Sigmoid colon (tissue), 7 donors: ENCODE results near the gene PEX1. TPM values are rescaled to one million over a fixed set of nuclear protein-coding genes. Genes with fewer than 3 reads are reported as not detected.
A peak's percentile ranks its signal among the peaks of the same experiment; 100 is the strongest.

Experiments
- DNase-seq: peaks from one replicate; pipeline ENCODE4 v3.0.0-alpha.2; 2019
- H3K27ac ChIP-seq, 4 donors: fragments of 200-600 bp; sonication (generic); one replicate each; pipeline ENCODE4 v1.5.1; 2016 to 2019; ENCODE audit warnings: mild to moderate bottlenecking in 1 of 4
- H3K27me3 ChIP-seq, 3 donors: fragments of 200-600 bp; sonication (generic); one replicate each; pipeline ENCODE4 v1.5.1; 2019; ENCODE audit warnings: mild to moderate bottlenecking in 1 of 3
- H3K36me3 ChIP-seq, 4 donors: fragments of 200-600 bp; sonication (generic); one replicate each; pipeline ENCODE4 v1.5.1; 2016 to 2019
- H3K4me1 ChIP-seq, 4 donors: fragments of 200-600 bp; sonication (generic); one replicate each; pipeline ENCODE4 v1.5.1; 2017 to 2019
- H3K4me3 ChIP-seq, 4 donors: fragments of 200-600 bp; sonication (generic); one replicate each; pipeline ENCODE4 v1.5.1; 2017 to 2019; ENCODE audit warnings: mild to moderate bottlenecking in 2 of 4, moderate library complexity in 1 of 4
- H3K9me3 ChIP-seq, 4 donors: fragments of 200-600 bp in 3 of 4; sonication (generic) in 3 of 4; one replicate each; pipeline versions ENCODE4 v1.5.1 to v1.6.1; 2013 to 2019
- EP300 ChIP-seq, 4 donors: sonication (generic); formaldehyde crosslinking; IDR thresholded peaks; one replicate each; pipeline ENCODE4 v1.6.1; 2017; ENCODE audit warnings: antibody characterized with exemption in 4 of 4
- POLR2A ChIP-seq, 2 donors: fragments of 450-650 bp; IDR thresholded peaks; one replicate each; pipeline ENCODE4 v1.6.1; 2016; ENCODE audit warnings: antibody characterized with exemption in 2 of 2, mild to moderate bottlenecking in 2 of 2, moderate library complexity in 2 of 2
- POLR2AphosphoS5 ChIP-seq, 4 donors: sonication (generic); formaldehyde crosslinking; IDR thresholded peaks; one replicate each; pipeline ENCODE4 v1.6.1; 2017; ENCODE audit warnings: antibody characterized with exemption in 4 of 4
- WGBS, 2 donors: extraction: QIAGEN DNeasy Blood & Tissue Kit; methylation state at CpG; one replicate each; pipeline ENCODE4 v1.1.7; 2013; 5-methylcytosine and 5-hydroxymethylcytosine counted together
- intact Hi-C: fragments of 100-400 bp; cut with DNase I; formaldehyde crosslinking; loops from one replicate; pipeline ENCODE4 v1.15.1; 2023
- polyA plus RNA-seq, 3 donors: library from polyadenylated mRNA; stranded (reverse); fragments of 200-250 nt; gene quantifications; one replicate each; pipeline ENCODE4 v1.2.3, GENCODE V29; 2013
- total RNA-seq, 4 donors: library from RNA; depleted of rRNA; stranded (reverse); fragments of >200 nt; gene quantifications; one replicate each; pipeline ENCODE4 v1.1.0, GENCODE V29; 2016
- TF ChIP-seq, protein P1 (sequence below), 4 experiments: fragments of 450-650 bp in 3 of 4; fragments of 200-600 bp in 1 of 4; IDR thresholded peaks; one replicate each; pipeline ENCODE4 v1.5.1; 2016 to 2019; ENCODE audit warnings: antibody characterized with exemption in 4 of 4, mild to moderate bottlenecking in 3 of 4, moderate library complexity in 2 of 4
- donor health status: healthy with polysubstance abuse.
- donor health status: Bipolar disorder and iron deficiency.
- donor health status: healthy.

Gene PEX1
- total RNA-seq (10 to 100 TPM; 19.0 to 29.0 (median 24.4) TPM), polyA plus RNA-seq (10 to 100 TPM in 1 of 3 donors, 1 to 10 TPM in 2; 7.4 to 11.1 (median 9.0) TPM)

DNA sequence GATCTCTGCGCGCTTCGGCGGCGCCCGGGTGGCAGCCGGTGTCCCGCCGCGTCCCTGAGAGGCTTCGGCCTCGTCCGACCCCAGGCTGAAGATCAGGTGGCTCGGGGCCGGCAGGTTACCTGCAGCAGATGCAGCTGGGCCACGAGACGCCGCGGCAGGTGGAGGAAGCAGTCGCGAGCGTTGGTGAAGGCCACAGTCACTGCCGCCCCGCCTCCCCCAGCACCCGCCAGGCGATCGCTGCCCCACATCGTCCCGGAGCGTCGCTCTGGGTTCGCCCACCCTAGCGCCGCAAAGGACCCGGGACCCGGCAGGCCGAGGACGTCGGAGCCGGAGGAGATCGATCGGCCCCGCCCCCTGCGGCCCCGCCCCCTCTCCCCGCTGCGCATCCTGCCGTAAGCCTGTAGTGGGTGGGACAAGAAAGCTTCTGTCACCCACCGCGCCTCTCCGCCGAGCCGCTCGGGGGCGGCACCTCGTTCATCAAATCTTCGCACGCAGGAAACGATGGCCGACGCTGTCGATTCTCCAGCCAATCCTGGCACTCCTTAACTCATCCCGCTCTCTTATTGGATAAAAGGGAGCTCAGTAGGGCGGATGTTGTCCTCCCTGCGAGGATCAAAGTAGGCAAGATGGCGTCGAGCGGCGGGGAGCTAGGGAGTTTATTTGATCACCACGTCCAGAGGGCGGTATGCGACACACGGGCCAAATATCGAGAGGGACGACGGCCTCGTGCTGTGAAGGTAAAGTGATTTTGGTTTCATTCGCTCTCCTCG, at the start of gene PEX1, which contains the start of gene RBM48:
TSS of gene PEX1 (minus strand) at position 333 of the 770 bp plus-strand sequence. CDS start at position 248, 85 bp downstream.
TSS of gene RBM48 (plus strand) at position 608 of the 770 bp plus-strand sequence. CDS start at position 627, 19 bp downstream.
- H3K9me3 ChIP-seq: no peaks in the 10 kb centered on the region
- peak; percentile 98 for DNase-seq
- 0% methylated on average over 79 of the region's 79 CpGs for WGBS, 2 donors
- H3K27me3 ChIP-seq: no peaks in the 10 kb centered on the region
- peaks cover 0 to 22% (median 20%) of the 10 kb centered on the region in 4 donors for H3K4me1 ChIP-seq
- TF ChIP-seq POLR2AphosphoS5 (IDR thresholded peaks at IDR 0.05): peak; percentile 60 to 75 (median 72)
- TF ChIP-seq EP300 (IDR thresholded peaks at IDR 0.05): no peak
- no peak for TF ChIP-seq POLR2A (IDR thresholded peaks at IDR 0.05)
- TF ChIP-seq, protein P1, sequence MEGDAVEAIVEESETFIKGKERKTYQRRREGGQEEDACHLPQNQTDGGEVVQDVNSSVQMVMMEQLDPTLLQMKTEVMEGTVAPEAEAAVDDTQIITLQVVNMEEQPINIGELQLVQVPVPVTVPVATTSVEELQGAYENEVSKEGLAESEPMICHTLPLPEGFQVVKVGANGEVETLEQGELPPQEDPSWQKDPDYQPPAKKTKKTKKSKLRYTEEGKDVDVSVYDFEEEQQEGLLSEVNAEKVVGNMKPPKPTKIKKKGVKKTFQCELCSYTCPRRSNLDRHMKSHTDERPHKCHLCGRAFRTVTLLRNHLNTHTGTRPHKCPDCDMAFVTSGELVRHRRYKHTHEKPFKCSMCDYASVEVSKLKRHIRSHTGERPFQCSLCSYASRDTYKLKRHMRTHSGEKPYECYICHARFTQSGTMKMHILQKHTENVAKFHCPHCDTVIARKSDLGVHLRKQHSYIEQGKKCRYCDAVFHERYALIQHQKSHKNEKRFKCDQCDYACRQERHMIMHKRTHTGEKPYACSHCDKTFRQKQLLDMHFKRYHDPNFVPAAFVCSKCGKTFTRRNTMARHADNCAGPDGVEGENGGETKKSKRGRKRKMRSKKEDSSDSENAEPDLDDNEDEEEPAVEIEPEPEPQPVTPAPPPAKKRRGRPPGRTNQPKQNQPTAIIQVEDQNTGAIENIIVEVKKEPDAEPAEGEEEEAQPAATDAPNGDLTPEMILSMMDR (IDR thresholded peaks at IDR 0.05): peak in 1 of 4 experiments; percentile 19
- intact Hi-C loops: loop anchor here (2.0 to 5.0 kb wide), 4 partner anchors 60 to 396 kb away; partner anchors contain the start of genes ANKIB1, CYP51A1 and KRIT1
- peak within 1 kb of the TSS; percentile 86 to 90 (median 88) for H3K27ac ChIP-seq
- peak within 1 kb of the TSS; percentile 83 to 97 (median 95) for H3K4me3 ChIP-seq
- H3K36me3 ChIP-seq: peaks cover 12 to 34% (median 14%) of the 10 kb centered on the region in 4 donors

DNA sequence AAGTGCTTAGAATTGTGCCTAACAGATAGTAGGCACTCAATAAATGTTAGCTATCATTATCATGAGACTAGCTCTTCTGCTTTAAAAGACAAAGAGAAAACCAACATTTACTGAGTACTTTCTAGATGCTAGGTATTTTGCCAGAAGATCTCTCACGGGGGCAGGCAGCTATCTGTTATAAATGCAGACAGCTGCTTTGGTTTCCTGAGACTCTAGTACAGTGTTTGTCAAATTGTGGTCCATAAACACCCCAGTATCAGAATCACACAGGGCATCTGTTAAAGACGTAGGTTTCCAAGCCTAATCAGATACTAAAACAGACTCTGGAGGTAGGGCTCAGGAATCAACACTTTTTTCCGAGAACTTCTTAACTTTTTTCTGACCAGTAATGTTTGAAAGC, 48.0 kb upstream of the PEX1 start:
- WGBS, 2 donors: 92 to 95% methylated on average over 3 of the region's 3 CpGs
- no peaks in the 10 kb centered on the region for H3K4me1 ChIP-seq
- no peak for DNase-seq
- H3K36me3 ChIP-seq: peaks cover 4 to 98% (median 32%) of the 10 kb centered on the region in 4 donors
- TF ChIP-seq, protein P1 (IDR thresholded peaks at IDR 0.05): no peak
- TF ChIP-seq POLR2A (IDR thresholded peaks at IDR 0.05) (no peak), EP300 (IDR thresholded peaks at IDR 0.05) (no peak), POLR2AphosphoS5 (IDR thresholded peaks at IDR 0.05) (no peak)
- H3K27ac ChIP-seq: no peak overlapping the region
- H3K9me3 ChIP-seq: no peaks in the 10 kb centered on the region
- intact Hi-C loops: no loop called here
- no peak overlapping the region for H3K4me3 ChIP-seq
- no peaks in the 10 kb centered on the region for H3K27me3 ChIP-seq

GRCh38 chr7:92569137-92569536, 40.8 kb upstream of the PEX1 start:
- no peaks in the 10 kb centered on the region for H3K4me1 ChIP-seq
- H3K36me3 ChIP-seq: peaks cover 14 to 99% (median 35%) of the 10 kb centered on the region in 4 donors
- WGBS, 2 donors: 94 to 95% methylated on average over 4 of the region's 4 CpGs
- no peaks in the 10 kb centered on the region for H3K9me3 ChIP-seq
- intact Hi-C loops: no loop called here
- no peaks in the 10 kb centered on the region for H3K27me3 ChIP-seq
- no peak overlapping the region for H3K27ac ChIP-seq
- DNase-seq: no peak
- TF ChIP-seq EP300 (IDR thresholded peaks at IDR 0.05) (no peak), POLR2AphosphoS5 (IDR thresholded peaks at IDR 0.05) (no peak), POLR2A (IDR thresholded peaks at IDR 0.05) (no peak)
- TF ChIP-seq, protein P1 (IDR thresholded peaks at IDR 0.05): no peak
- no peak overlapping the region for H3K4me3 ChIP-seq

DNA sequence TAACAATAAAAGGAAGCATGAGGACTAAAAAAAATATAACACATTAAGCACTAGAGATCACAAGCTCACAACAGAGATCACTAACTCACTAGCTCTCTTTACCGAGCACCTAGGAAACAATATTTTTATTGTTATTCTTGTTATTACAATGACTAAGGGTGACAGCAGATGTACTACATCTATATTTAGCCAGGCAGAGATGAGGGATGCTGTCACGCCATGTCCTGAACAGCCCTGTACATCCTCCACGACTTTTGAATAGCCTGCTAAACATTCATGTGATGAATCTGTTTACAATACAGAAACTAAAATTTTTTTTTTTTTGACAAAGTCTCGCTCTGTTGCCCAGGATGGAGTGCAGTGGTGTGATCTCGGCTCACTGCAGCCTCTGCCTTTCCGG, 39.1 kb upstream of the PEX1 start:
- no peak overlapping the region for H3K27ac ChIP-seq
- 90 to 92% methylated on average over 6 of the region's 6 CpGs for WGBS, 2 donors
- H3K9me3 ChIP-seq: no peaks in the 10 kb centered on the region
- intact Hi-C loops: no loop called here
- TF ChIP-seq EP300 (IDR thresholded peaks at IDR 0.05): no peak
- TF ChIP-seq, protein P1 (IDR thresholded peaks at IDR 0.05): no peak
- no peak for TF ChIP-seq POLR2A (IDR thresholded peaks at IDR 0.05)
- TF ChIP-seq POLR2AphosphoS5 (IDR thresholded peaks at IDR 0.05): no peak
- H3K4me1 ChIP-seq: no peaks in the 10 kb centered on the region
- H3K36me3 ChIP-seq: peaks cover 14 to 87% (median 36%) of the 10 kb centered on the region in 4 donors
- no peaks in the 10 kb centered on the region for H3K27me3 ChIP-seq
- no peak for DNase-seq
- no peak overlapping the region for H3K4me3 ChIP-seq
